Liver (tissue), 3 donors: Measurements from ENCODE around the gene SYNDIG1.

Experiments used
- FOXA1 ChIP-seq: IDR thresholded peaks from 2 replicates; pipeline ENCODE4 v1.6.1; 2016; ENCODE audit warnings: antibody characterized with exemption
- GABPA ChIP-seq, 2 donors: IDR thresholded peaks in 1 of 2; conservative IDR thresholded peaks in 1 of 2; 2 replicates each; pipeline ENCODE4 v1.6.1; 2016; ENCODE audit warnings: antibody characterized with exemption in 2 of 2, mild to moderate bottlenecking in 1 of 2, moderate library complexity in 1 of 2
- RAD21 ChIP-seq, 2 donors: IDR thresholded peaks; 2 replicates each; pipeline ENCODE4 v1.6.1; 2016; ENCODE audit warnings: antibody characterized with exemption in 2 of 2, mild to moderate bottlenecking in 2 of 2
- RXRA ChIP-seq, 2 donors: IDR thresholded peaks; 2 replicates each; pipeline ENCODE4 v1.6.1; 2017 to 2018; ENCODE audit warnings: antibody characterized with exemption in 2 of 2, mild to moderate bottlenecking in 1 of 2
- TAF1 ChIP-seq: conservative IDR thresholded peaks from 2 replicates; pipeline ENCODE4 v1.6.1; 2016; ENCODE audit warnings: antibody characterized with exemption, mild to moderate bottlenecking
- TF ChIP-seq, protein P1 (sequence below): fragments of 150-350 bp; IDR thresholded peaks from 2 replicates; pipeline ENCODE4 v1.5.1; 2017; ENCODE audit warnings: improper control_type of control experiment, low read depth, low read length; ENCODE audit not compliant: missing input control
- TF ChIP-seq, protein P2 (sequence below): IDR thresholded peaks from 2 replicates; pipeline ENCODE4 v1.6.1; 2016; ENCODE audit warnings: antibody characterized with exemption, mild to moderate bottlenecking
- TF ChIP-seq, protein P3 (sequence below): IDR thresholded peaks from 2 replicates; pipeline ENCODE4 v1.6.1; 2016; ENCODE audit warnings: antibody characterized with exemption
- donor health status: healthy.
- donor health status: healthy.

DNA sequence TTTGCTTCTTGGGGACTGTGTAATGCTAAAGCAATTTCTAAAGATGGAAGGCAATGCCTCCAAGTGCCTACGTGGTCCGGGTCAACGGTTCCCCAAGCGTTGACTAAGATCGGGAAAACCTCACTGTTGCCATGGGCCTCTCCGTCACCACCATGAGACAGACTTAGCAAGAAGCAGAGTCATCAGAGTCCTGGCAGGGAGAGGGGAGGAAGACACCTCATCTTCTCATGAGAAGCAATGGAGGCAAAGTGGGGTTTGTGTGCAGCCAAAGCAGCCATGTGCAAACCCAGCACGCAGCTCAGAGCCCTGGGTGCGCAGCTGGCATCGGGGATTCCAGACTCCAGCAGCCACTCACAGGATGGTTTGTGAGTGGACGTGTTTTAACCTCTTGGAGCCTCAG is 111.4 kb downstream of the SYNDIG1 start:
- TF ChIP-seq RXRA (IDR thresholded peaks at IDR 0.05) (no peak), RAD21 (IDR thresholded peaks at IDR 0.05) (no peak), FOXA1 (no peak), GABPA (IDR thresholded peaks at IDR 0.05 in 1 of 2, conservative IDR thresholded peaks at IDR 0.05 in 1 of 2) (no peak), TAF1 (no peak)
- TF ChIP-seq, protein P1, sequence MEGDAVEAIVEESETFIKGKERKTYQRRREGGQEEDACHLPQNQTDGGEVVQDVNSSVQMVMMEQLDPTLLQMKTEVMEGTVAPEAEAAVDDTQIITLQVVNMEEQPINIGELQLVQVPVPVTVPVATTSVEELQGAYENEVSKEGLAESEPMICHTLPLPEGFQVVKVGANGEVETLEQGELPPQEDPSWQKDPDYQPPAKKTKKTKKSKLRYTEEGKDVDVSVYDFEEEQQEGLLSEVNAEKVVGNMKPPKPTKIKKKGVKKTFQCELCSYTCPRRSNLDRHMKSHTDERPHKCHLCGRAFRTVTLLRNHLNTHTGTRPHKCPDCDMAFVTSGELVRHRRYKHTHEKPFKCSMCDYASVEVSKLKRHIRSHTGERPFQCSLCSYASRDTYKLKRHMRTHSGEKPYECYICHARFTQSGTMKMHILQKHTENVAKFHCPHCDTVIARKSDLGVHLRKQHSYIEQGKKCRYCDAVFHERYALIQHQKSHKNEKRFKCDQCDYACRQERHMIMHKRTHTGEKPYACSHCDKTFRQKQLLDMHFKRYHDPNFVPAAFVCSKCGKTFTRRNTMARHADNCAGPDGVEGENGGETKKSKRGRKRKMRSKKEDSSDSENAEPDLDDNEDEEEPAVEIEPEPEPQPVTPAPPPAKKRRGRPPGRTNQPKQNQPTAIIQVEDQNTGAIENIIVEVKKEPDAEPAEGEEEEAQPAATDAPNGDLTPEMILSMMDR, result no peak
- TF ChIP-seq, protein P2, sequence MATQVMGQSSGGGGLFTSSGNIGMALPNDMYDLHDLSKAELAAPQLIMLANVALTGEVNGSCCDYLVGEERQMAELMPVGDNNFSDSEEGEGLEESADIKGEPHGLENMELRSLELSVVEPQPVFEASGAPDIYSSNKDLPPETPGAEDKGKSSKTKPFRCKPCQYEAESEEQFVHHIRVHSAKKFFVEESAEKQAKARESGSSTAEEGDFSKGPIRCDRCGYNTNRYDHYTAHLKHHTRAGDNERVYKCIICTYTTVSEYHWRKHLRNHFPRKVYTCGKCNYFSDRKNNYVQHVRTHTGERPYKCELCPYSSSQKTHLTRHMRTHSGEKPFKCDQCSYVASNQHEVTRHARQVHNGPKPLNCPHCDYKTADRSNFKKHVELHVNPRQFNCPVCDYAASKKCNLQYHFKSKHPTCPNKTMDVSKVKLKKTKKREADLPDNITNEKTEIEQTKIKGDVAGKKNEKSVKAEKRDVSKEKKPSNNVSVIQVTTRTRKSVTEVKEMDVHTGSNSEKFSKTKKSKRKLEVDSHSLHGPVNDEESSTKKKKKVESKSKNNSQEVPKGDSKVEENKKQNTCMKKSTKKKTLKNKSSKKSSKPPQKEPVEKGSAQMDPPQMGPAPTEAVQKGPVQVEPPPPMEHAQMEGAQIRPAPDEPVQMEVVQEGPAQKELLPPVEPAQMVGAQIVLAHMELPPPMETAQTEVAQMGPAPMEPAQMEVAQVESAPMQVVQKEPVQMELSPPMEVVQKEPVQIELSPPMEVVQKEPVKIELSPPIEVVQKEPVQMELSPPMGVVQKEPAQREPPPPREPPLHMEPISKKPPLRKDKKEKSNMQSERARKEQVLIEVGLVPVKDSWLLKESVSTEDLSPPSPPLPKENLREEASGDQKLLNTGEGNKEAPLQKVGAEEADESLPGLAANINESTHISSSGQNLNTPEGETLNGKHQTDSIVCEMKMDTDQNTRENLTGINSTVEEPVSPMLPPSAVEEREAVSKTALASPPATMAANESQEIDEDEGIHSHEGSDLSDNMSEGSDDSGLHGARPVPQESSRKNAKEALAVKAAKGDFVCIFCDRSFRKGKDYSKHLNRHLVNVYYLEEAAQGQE, result no peak
- TF ChIP-seq, protein P3, sequence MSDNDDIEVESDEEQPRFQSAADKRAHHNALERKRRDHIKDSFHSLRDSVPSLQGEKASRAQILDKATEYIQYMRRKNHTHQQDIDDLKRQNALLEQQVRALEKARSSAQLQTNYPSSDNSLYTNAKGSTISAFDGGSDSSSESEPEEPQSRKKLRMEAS, result no peak
